ENCODE measurements around the gene CFAP61.

- TF ChIP-seq ZNF785 (CRISPR knock-in tag; IDR thresholded peaks at IDR 0.05), result no peak
- no peak for TF ChIP-seq FOXM1 (IDR thresholded peaks at IDR 0.05; ENCODE audit: low read depth)
- no peak for TF ChIP-seq FOXM1 (CRISPR knock-in tag; IDR thresholded peaks at IDR 0.05; ENCODE audit: low read depth)
Measured at GRCh38 chr20:20405623-20406022, 353.3 kb downstream of the CFAP61 start.
